ENCODE results near the gene DIAPH1. TPM values are rescaled to one million over a fixed set of nuclear protein-coding genes. Genes with fewer than 3 reads are reported as not detected.

DIAPH1 gene
- total RNA-seq, 6 experiments from 2014 or later: 105 to 119 (median 109) TPM

DNA sequence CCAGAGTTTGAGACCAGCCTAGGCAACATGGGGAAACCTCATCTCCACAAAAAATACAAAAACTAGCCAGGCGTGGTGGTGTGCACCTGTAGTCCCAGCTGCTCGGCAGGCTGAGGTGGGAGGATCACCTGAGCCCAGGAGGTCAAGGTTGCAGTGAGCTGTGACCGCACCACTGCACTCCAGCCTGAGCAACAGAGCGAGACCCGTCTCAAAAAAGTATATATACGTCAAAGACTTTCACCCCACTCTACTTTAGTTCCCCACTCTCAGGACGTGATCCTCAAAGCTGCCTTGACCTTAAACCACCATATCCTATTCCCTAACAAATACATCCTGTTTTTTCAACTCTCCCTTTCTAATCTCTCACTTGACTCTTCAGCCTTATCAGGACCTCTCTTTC lies 88.9 kb downstream of the DIAPH1 start:
- no peak for DNase-seq
- no peaks in the 10 kb centered on the region for H3K9me3 Mint-ChIP-seq
- peaks cover 25% of the 10 kb centered on the region for H3K4me1 Mint-ChIP-seq (ENCODE audit: low read depth)

GRCh38 chr5:141529002-141529401 lies 89.8 kb downstream of the DIAPH1 start:
- peak; percentile 78 for DNase-seq

More for the DNA sequence above, 88.9 kb downstream of the DIAPH1 start:
- Mint-ChIP-seq H3K27ac (no peak overlapping the region), H3K36me3 (ENCODE audit: low read depth) (peaks cover 29% of the 10 kb centered on the region), H3K27me3 (ENCODE audit: insufficient read depth) (peaks cover 2% of the 10 kb centered on the region; the same call in 1 of the 2 replicates), H3K4me3 (no peak overlapping the region)
- TF ChIP-seq CTCF (IDR thresholded peaks at IDR 0.05): no peak

GRCh38 chr5:141528291-141528984 lies 90.4 kb downstream of the DIAPH1 start:
- Mint-ChIP-seq H3K4me3 (peak overlapping the region; percentile 43; the same call in 1 of the 2 replicates), H3K27ac (no peak overlapping the region), H3K4me1 (ENCODE audit: low read depth) (peaks cover 30% of the 10 kb centered on the region), H3K9me3 (no peaks in the 10 kb centered on the region), H3K36me3 (ENCODE audit: low read depth) (peaks cover 26% of the 10 kb centered on the region), H3K27me3 (ENCODE audit: insufficient read depth) (peaks cover 2% of the 10 kb centered on the region; the same call in 1 of the 2 replicates)
- TF ChIP-seq CTCF (IDR thresholded peaks at IDR 0.05): no peak
- no peak for DNase-seq

More at GRCh38 chr5:141529002-141529401, 89.8 kb downstream of the DIAPH1 start:
- peaks cover 2% of the 10 kb centered on the region; the same call in 1 of the 2 replicates for H3K27me3 Mint-ChIP-seq (ENCODE audit: insufficient read depth)
- no peak overlapping the region for H3K27ac Mint-ChIP-seq
- no peaks in the 10 kb centered on the region for H3K9me3 Mint-ChIP-seq
- no peak for TF ChIP-seq CTCF (IDR thresholded peaks at IDR 0.05)
- H3K36me3 Mint-ChIP-seq (ENCODE audit: low read depth): peaks cover 27% of the 10 kb centered on the region
- H3K4me3 Mint-ChIP-seq: peak overlapping the region; percentile 43; the same call in 1 of the 2 replicates
- H3K4me1 Mint-ChIP-seq (ENCODE audit: low read depth): peaks cover 25% of the 10 kb centered on the region

GRCh38 chr5:141527426-141527825 lies 91.4 kb downstream of the DIAPH1 start:
- Mint-ChIP-seq H3K4me3 (no peak overlapping the region), H3K4me1 (ENCODE audit: low read depth) (peaks cover 40% of the 10 kb centered on the region), H3K9me3 (no peaks in the 10 kb centered on the region), H3K27me3 (ENCODE audit: insufficient read depth) (peaks cover 2% of the 10 kb centered on the region; the same call in 1 of the 2 replicates), H3K27ac (no peak overlapping the region; the same call in 1 of the 2 replicates), H3K36me3 (ENCODE audit: low read depth) (peaks cover 26% of the 10 kb centered on the region)
- DNase-seq: no peak
- TF ChIP-seq CTCF (IDR thresholded peaks at IDR 0.05): no peak

DNA sequence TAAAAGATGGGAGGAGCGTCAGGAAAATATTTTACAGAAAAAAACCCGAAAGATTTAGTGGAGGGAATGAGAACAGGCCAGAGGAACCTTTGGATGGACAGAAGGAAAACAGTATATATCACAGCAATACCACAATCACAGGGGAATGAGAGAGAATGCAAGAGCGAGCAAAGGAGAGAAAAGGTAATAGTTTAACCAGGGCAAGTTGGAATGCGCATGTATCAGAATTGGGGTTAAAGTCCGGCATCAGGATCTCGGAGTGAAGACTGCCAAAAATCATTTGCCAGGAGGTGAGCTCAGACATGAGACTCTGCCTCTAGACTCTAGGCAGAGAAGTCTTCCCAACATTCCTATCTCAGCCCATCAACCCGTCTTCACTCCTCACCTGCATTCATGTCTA lies 93.1 kb downstream of the DIAPH1 start:
- no peak for TF ChIP-seq CTCF (IDR thresholded peaks at IDR 0.05)
- H3K4me3 Mint-ChIP-seq: peak overlapping the region; percentile 87
- no peaks in the 10 kb centered on the region for H3K9me3 Mint-ChIP-seq
- H3K27me3 Mint-ChIP-seq (ENCODE audit: insufficient read depth): peaks cover 2% of the 10 kb centered on the region; the same call in 1 of the 2 replicates
- no peak for DNase-seq
- H3K27ac Mint-ChIP-seq: peak overlapping the region; percentile 97
- peaks cover 31% of the 10 kb centered on the region for H3K36me3 Mint-ChIP-seq (ENCODE audit: low read depth)
- peaks cover 57% of the 10 kb centered on the region for H3K4me1 Mint-ChIP-seq (ENCODE audit: low read depth)
